ENCODE data around the gene ABI3BP.
A peak's percentile ranks its signal among the peaks of the same experiment; 100 is the strongest.

ABI3BP gene

GRCh38 chr3:100899440-100900091 is 93.7 kb downstream of the ABI3BP start:
- H3K4me3 ChIP-seq: no peak overlapping the region
- no peak overlapping the region for H3K27ac ChIP-seq

GRCh38 chr3:100898681-100899080 is 94.5 kb downstream of the ABI3BP start:
- no peak overlapping the region for H3K4me3 ChIP-seq
- no peak overlapping the region for H3K27ac ChIP-seq

GRCh38 chr3:100896994-100897393 is 96.2 kb downstream of the ABI3BP start:
- Histone ChIP-seq H3K4me3 (no peak overlapping the region), H3K27ac (no peak overlapping the region)

DNA sequence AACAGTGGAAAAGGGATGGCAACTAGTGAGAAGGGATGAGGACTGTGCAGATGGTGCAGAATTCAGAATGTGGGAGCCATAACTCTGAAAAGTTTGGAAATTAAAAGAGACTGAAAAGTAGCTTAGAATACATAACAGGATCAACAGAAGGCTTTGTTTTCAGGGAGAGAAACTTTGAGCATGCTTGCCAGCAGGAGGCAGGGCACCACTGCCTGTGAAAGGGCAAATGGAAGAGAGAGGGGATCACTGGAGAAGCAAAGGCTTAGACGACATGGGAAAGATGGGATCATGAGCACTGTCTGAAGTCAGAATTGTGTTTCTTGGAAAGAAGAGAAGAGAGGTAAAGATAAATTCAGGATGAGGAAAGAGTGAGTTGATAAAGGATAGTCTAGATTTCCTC is 99.6 kb downstream of the ABI3BP start:
- H3K27ac ChIP-seq: peak overlapping the region in 2 of 21 experiments; percentile 12 to 36
- no peak overlapping the region for H3K4me3 ChIP-seq

GRCh38 chr3:100893108-100893507 is 100.1 kb downstream of the ABI3BP start:
- Histone ChIP-seq H3K27ac (peak overlapping the region in 2 of 21 experiments; percentile 12 to 36), H3K4me3 (no peak overlapping the region)

- H3K4me3 ChIP-seq: no peak overlapping the region
- H3K27ac ChIP-seq: no peak overlapping the region
These were observed 101.4 kb downstream of the ABI3BP start for GRCh38 chr3:100891827-100892226.

DNA sequence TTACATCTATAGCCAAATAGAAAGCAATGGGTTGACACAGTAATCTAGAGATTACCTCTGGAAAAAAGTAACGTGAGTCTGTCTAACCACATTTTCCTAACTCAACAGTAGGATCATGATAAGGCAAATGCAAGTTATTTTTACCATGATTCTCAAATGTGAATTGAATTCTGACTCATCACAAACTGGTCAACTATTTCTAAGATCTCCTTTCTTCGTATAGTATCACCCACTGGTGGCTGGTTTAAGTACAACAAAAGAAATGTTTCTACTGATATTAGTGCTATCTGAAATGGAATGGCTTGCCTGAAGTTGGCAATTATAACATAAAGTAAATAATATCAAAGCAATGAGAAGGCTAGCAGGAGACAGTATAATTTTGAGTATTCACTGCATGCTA is 102.2 kb downstream of the ABI3BP start:
- no peak overlapping the region for H3K27ac ChIP-seq

GRCh38 chr3:100888881-100889280 is 104.3 kb downstream of the ABI3BP start:
- no peak overlapping the region for H3K27ac ChIP-seq

More for the DNA sequence above, 102.2 kb downstream of the ABI3BP start:
- no peak overlapping the region for H3K4me3 ChIP-seq

GRCh38 chr3:100882571-100882984 is 110.6 kb downstream of the ABI3BP start:
- H3K27ac ChIP-seq: peak overlapping the region in 3 of 21 experiments; percentile 20 to 71 (median 42)
- no peak overlapping the region for H3K4me3 ChIP-seq

More at GRCh38 chr3:100888881-100889280, 104.3 kb downstream of the ABI3BP start:
- H3K4me3 ChIP-seq: no peak overlapping the region

DNA sequence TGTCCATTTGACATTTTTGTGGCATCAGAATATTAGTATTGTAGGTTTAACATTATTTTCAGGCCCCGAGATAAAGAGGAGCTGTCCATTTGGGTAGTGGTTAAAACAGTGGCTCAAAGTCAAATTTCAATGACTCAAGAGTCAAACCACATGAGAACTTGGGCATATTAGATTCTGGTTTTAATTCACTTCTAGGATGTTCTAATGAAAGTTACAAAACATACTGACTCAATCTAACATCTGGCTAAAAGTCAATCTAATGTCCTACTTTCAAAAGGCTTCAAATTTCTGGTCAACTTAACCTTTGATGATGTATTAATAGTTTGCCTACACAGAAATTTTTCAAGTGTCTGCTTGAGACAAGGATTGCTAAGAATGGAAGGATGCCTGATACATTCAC is 112.4 kb downstream of the ABI3BP start:
- Histone ChIP-seq H3K4me3 (no peak overlapping the region), H3K27ac (peak overlapping the region in 2 of 21 experiments; percentile 38 to 43)

DNA sequence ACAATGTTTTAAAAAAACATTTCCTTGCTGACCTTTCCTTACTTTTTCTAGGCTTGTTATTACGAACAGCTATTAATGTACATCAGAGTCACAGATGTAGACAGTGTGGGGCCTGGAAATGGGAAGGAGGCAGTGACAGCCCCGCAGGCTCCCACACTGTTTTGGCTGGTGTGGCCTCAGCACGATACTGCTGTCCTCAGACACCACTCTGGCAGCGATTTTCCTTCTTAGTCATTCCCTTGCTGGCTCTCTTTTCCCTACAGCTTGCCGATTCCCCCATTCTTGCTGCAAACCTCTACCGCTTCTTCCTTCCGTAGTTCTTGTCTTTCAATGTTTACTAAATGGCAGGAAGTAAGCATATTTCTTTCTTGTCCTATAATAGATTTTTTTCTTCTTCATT is 113.1 kb downstream of the ABI3BP start:
- H3K27ac ChIP-seq: peak overlapping the region in 2 of 21 experiments; percentile 38 to 43

DNA sequence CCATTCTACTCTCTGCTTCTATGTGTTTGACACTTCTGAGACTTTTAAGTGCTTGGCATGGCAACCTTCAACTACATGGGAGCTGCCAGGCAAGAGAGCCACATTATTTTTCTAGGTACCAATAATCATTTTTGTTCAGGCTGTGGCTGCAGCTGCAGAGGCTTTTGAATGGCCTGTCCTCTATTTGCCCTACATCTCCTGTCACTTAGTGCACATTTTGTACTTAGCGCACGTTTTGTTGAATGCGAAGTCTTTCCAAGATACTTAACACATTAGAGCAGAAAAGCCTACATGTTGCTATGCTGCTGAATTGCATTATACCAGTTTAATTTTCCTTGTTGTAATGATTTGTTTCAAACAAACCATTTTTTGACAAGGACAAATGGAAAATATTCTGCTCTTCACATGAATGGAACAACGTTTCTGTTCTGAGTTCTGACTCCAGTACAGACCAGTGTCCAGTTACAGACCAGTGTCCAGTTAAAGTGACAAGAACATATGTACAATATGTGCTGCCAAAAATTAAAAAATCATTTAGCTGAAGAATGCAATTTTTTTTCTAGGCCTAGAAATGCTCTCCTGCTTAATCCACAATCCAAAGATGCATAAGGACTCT is 113.9 kb downstream of the ABI3BP start:
- no peak overlapping the region for H3K4me3 ChIP-seq
- peak overlapping the region in 1 of 21 experiments; percentile 38 for H3K27ac ChIP-seq

More for the DNA sequence above, 113.1 kb downstream of the ABI3BP start:
- no peak overlapping the region for H3K4me3 ChIP-seq

DNA sequence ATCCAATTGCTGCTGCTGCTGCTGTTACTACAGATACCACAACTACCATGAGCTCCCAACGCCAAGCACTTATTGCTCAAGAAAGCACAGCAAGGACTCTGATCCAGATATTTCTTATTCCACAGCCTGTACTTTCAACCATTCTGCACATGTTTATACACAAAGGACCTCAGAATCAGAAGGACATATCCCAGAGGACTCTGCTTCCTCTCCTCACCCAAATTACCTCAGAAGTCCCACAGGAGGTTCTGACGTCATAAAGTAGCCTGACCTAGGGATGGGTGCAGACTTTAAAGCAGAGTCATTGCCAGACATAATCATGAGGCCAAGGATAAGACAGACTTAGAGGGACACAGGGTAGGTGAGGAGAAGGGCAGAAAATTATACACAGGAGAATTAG is 115.9 kb downstream of the ABI3BP start:
- Histone ChIP-seq H3K27ac (no peak overlapping the region), H3K4me3 (no peak overlapping the region)

- no peak overlapping the region for H3K27ac ChIP-seq
- H3K4me3 ChIP-seq: no peak overlapping the region
These were observed 118.0 kb downstream of the ABI3BP start for GRCh38 chr3:100875239-100875638.

- Histone ChIP-seq H3K4me3 (no peak overlapping the region), H3K27ac (no peak overlapping the region)
These were observed 119.6 kb downstream of the ABI3BP start for GRCh38 chr3:100873611-100874010.

- Histone ChIP-seq H3K27ac (no peak overlapping the region), H3K4me3 (no peak overlapping the region)
These were observed 121.9 kb downstream of the ABI3BP start for GRCh38 chr3:100871306-100871705.

DNA sequence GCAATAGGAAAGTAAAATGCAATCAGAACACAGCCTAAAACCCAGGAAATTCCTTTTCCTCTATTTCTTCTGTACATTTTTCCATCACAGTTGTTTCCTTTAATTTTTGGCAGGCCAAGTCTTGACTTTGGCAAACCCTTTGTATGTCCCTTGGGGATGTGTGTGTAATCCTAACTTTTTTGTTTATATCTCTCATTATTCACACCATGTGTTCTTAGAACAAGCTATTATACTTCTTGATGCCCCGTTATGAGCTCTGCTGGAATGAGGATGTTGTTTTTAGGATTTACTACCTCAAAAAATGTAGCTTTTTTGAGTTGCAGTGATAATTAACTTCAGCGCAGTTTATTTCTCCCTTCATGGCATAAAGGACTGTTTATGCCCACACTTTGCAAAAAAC is 123.4 kb downstream of the ABI3BP start:
- no peak overlapping the region for H3K4me3 ChIP-seq

GRCh38 chr3:100868894-100869293 is 124.3 kb downstream of the ABI3BP start:
- H3K4me3 ChIP-seq: no peak overlapping the region
- H3K27ac ChIP-seq: no peak overlapping the region

More for the DNA sequence above, 123.4 kb downstream of the ABI3BP start:
- H3K27ac ChIP-seq: no peak overlapping the region

GRCh38 chr3:100868096-100868495 is 125.1 kb downstream of the ABI3BP start:
- Histone ChIP-seq H3K27ac (no peak overlapping the region), H3K4me3 (no peak overlapping the region)

DNA sequence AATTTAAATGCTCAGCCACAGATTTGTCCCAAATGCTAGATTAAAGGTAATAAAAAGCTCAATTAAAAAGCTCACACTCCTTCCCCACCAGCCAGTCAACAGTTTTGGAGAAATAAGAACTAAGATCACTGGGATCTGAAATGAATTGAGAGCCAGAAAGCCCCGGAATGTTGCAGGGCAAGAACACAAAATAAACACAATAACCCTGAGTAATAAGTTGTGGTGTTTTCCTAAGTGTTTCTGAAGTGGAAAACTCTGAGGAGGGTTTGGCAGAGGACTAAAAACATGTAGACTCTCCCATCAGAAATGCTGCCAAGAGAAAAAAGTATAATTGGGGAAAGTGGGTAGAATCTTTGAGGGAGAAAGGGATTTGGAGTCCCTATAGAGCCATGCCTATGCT is 127.8 kb downstream of the ABI3BP start:
- no peak overlapping the region for H3K4me3 ChIP-seq
- peak overlapping the region in 1 of 21 experiments; percentile 22 for H3K27ac ChIP-seq

GRCh38 chr3:100864471-100865250 is 128.6 kb downstream of the ABI3BP start:
- Histone ChIP-seq H3K4me3 (no peak overlapping the region), H3K27ac (peak overlapping the region in 1 of 21 experiments; percentile 21)
